ENCODE results near the gene CD248.

CD248 gene

GRCh38 chr11:66291303-66291705 is 25.5 kb downstream of the CD248 start:
- H3K27me3 ChIP-seq (ENCODE audit: insufficient read depth, poor library complexity, severe bottlenecking) = peaks cover 35% of the 10 kb centered on the region
- H3K4me3 ChIP-seq (ENCODE audit: severe bottlenecking) = peak overlapping the region; percentile 36
- peaks cover 7% of the 10 kb centered on the region for H3K4me1 ChIP-seq (ENCODE audit: insufficient read depth, poor library complexity, severe bottlenecking)
- no peak for ATAC-seq (ENCODE audit: low read depth)
- TF ChIP-seq CTCF (IDR thresholded peaks at IDR 0.05; ENCODE audit: poor library complexity, severe bottlenecking) = no peak
- DNase-seq (ENCODE audit: low spot score) = no peak
- H3K27ac ChIP-seq (ENCODE audit: poor library complexity, severe bottlenecking) = no peak overlapping the region
- H3K36me3 ChIP-seq (ENCODE audit: low read depth) = no peaks in the 10 kb centered on the region; the same call in 1 of the 2 replicates
- no peaks in the 10 kb centered on the region for H3K9me3 ChIP-seq (ENCODE audit: severe bottlenecking)

- peaks cover 35% of the 10 kb centered on the region for H3K27me3 ChIP-seq (ENCODE audit: insufficient read depth, poor library complexity, severe bottlenecking)
- ATAC-seq (ENCODE audit: low read depth) (no peak), DNase-seq (ENCODE audit: low spot score) (no peak)
- H3K4me3 ChIP-seq (ENCODE audit: severe bottlenecking) = no peak overlapping the region
- peaks cover 7% of the 10 kb centered on the region for H3K4me1 ChIP-seq (ENCODE audit: insufficient read depth, poor library complexity, severe bottlenecking)
- no peak overlapping the region for H3K27ac ChIP-seq (ENCODE audit: poor library complexity, severe bottlenecking)
- no peaks in the 10 kb centered on the region; the same call in 1 of the 2 replicates for H3K36me3 ChIP-seq (ENCODE audit: low read depth)
- TF ChIP-seq CTCF (IDR thresholded peaks at IDR 0.05; ENCODE audit: poor library complexity, severe bottlenecking) = no peak
- no peaks in the 10 kb centered on the region for H3K9me3 ChIP-seq (ENCODE audit: severe bottlenecking)
These were observed 26.6 kb downstream of the CD248 start for GRCh38 chr11:66290330-66290621.

- Histone ChIP-seq H3K27ac (ENCODE audit: poor library complexity, severe bottlenecking) (peak overlapping the region; percentile 61), H3K9me3 (ENCODE audit: severe bottlenecking) (no peaks in the 10 kb centered on the region), H3K27me3 (ENCODE audit: insufficient read depth, poor library complexity, severe bottlenecking) (peaks cover 31% of the 10 kb centered on the region), H3K4me1 (ENCODE audit: insufficient read depth, poor library complexity, severe bottlenecking) (peaks cover 7% of the 10 kb centered on the region), H3K4me3 (ENCODE audit: severe bottlenecking) (peak overlapping the region; percentile 78), H3K36me3 (ENCODE audit: low read depth) (peaks cover 5% of the 10 kb centered on the region; the same call in 1 of the 2 replicates)
- DNase-seq (ENCODE audit: low spot score) (peak; percentile 86), ATAC-seq (ENCODE audit: low read depth) (peak; percentile 41)
- TF ChIP-seq CTCF (IDR thresholded peaks at IDR 0.05; ENCODE audit: poor library complexity, severe bottlenecking) = no peak
These were observed 27.1 kb downstream of the CD248 start for GRCh38 chr11:66289548-66290329.

- Histone ChIP-seq H3K36me3 (ENCODE audit: low read depth) (peaks cover 13% of the 10 kb centered on the region; the same call in 1 of the 2 replicates), H3K9me3 (ENCODE audit: severe bottlenecking) (no peaks in the 10 kb centered on the region), H3K4me1 (ENCODE audit: insufficient read depth, poor library complexity, severe bottlenecking) (peaks cover 7% of the 10 kb centered on the region), H3K27me3 (ENCODE audit: insufficient read depth, poor library complexity, severe bottlenecking) (peaks cover 24% of the 10 kb centered on the region), H3K4me3 (ENCODE audit: severe bottlenecking) (peak within 1 kb of the TSS; percentile 78), H3K27ac (ENCODE audit: poor library complexity, severe bottlenecking) (peak within 1 kb of the TSS; percentile 61)
- peak; percentile 93 for ATAC-seq (ENCODE audit: low read depth)
- peak; percentile 99 for DNase-seq (ENCODE audit: low spot score)
- no peak for TF ChIP-seq CTCF (IDR thresholded peaks at IDR 0.05; ENCODE audit: poor library complexity, severe bottlenecking)
These were observed 27.9 kb downstream of the CD248 start, which contains the start of gene YIF1A for GRCh38 chr11:66288671-66289547. Gene YIF1A (minus strand): TSS chr11:66289143. CDS start chr11:66288985, 158 bp downstream.
